Tongue (tissue), 2 donors: ENCODE measurements around the gene UBE2D1. TPM values are rescaled to one million over a fixed set of nuclear protein-coding genes. Genes with fewer than 3 reads are reported as not detected.
A peak's percentile ranks its signal among the peaks of the same experiment; 100 is the strongest.
"Not testable (repeated sequence)": the region's sequence is repeated elsewhere in the genome, so short reads cannot be mapped to it uniquely, and the experiment has no call there.

Experiments
- DNase-seq: peaks from one replicate; pipeline ENCODE4 v3.0.0-alpha.2; 2015
- total RNA-seq: library from RNA; depleted of rRNA; stranded (reverse); fragments of >200 nt; gene quantifications from one replicate; pipeline ENCODE4 v1.2.3, GENCODE V29; 2014

Gene UBE2D1
- total RNA-seq, 1 donor from 2014 or later, result 22.7 TPM

- peak; percentile 14 for DNase-seq
Measured at GRCh38 chr10:58384095-58384494, 49.3 kb downstream of the UBE2D1 start.

GRCh38 chr10:58384544-58384998 lies 49.8 kb downstream of the UBE2D1 start:
- no peak for DNase-seq

GRCh38 chr10:58384999-58385783 lies 50.4 kb downstream of the UBE2D1 start, which contains the start of gene TFAM:
Gene TFAM (plus strand): TSS chr10:58385410. CDS start chr10:58385548, 138 bp downstream.
- peak; percentile 98 for DNase-seq

- peak; percentile 43 for DNase-seq
Measured at GRCh38 chr10:58385784-58386112, 50.9 kb downstream of the UBE2D1 start.

- DNase-seq, result no peak
Measured at GRCh38 chr10:58389024-58389423, 54.2 kb downstream of the UBE2D1 start.

- no peak for DNase-seq
Measured at GRCh38 chr10:58393317-58393716, 58.5 kb downstream of the UBE2D1 start.

- DNase-seq, result no peak
Measured at GRCh38 chr10:58394471-58394870, 59.7 kb downstream of the UBE2D1 start.

- no peak for DNase-seq
Measured at GRCh38 chr10:58396057-58396456, 61.3 kb downstream of the UBE2D1 start.

- DNase-seq, result no peak
Measured at GRCh38 chr10:58397830-58398229, 63.0 kb downstream of the UBE2D1 start.

- no peak for DNase-seq
Measured at GRCh38 chr10:58399410-58399809, 64.6 kb downstream of the UBE2D1 start.

GRCh38 chr10:58400609-58401008 lies 65.8 kb downstream of the UBE2D1 start:
- DNase-seq, result no peak

GRCh38 chr10:58404001-58404400 lies 69.2 kb downstream of the UBE2D1 start:
- DNase-seq, result no peak

- no peak for DNase-seq
Measured at GRCh38 chr10:58409956-58410610, 75.3 kb downstream of the UBE2D1 start.

GRCh38 chr10:58412502-58412961 lies 77.7 kb downstream of the UBE2D1 start:
- no peak for DNase-seq

- peak; percentile 79 for DNase-seq
Measured at GRCh38 chr10:58414270-58415041, 79.7 kb downstream of the UBE2D1 start.

GRCh38 chr10:58415757-58416156 lies 81.0 kb downstream of the UBE2D1 start:
- DNase-seq, result no peak

- not testable (repeated sequence) for DNase-seq
Measured at GRCh38 chr10:58417902-58418301, 83.1 kb downstream of the UBE2D1 start.

Other genes with a start within 250 kb of the UBE2D1 start
- 6.9 TPM for gene IPMK, start 67.1 kb upstream of the UBE2D1 start, total RNA-seq
- 25.7 TPM for gene CISD1, start 65.8 kb upstream of the UBE2D1 start, total RNA-seq
- 28.1 TPM for gene TFAM, start 50.4 kb downstream of the UBE2D1 start, total RNA-seq
- gene BICC1, start 177.9 kb downstream of the UBE2D1 start, total RNA-seq, result 32.5 TPM